ENCODE data around the gene TKT. TPM values are rescaled to one million over a fixed set of nuclear protein-coding genes. Genes with fewer than 3 reads are reported as not detected.

TKT gene
- total RNA-seq, 1 experiment from 2014 or later, result 650 TPM

GRCh38 chr3:53300826-53301225 is 45.0 kb upstream of the TKT start:
- Mint-ChIP-seq H3K36me3 (ENCODE audit: insufficient read depth in 1 of 3, low read depth in 3 of 3) (peaks cover 10 to 40% (median 33%) of the 10 kb centered on the region in 3 experiments; a peak in 6 of 7 replicates), H3K9me3 (no peaks in the 10 kb centered on the region), H3K4me3 (no peak overlapping the region), H3K27me3 (ENCODE audit: low read depth) (no peaks in the 10 kb centered on the region), H3K4me1 (peaks cover 0 to 3% of the 10 kb centered on the region in 2 experiments; a peak in 1 of 4 replicates), H3K27ac (peak overlapping the region in 1 of 3 experiments; percentile 17; a peak in 2 of 7 replicates)
- Histone ChIP-seq H2BK5ac (ENCODE audit: insufficient read length, low read length) (no peak overlapping the region), H3K27ac (ENCODE audit: insufficient read length, low read depth, low read length) (no peak overlapping the region), H2BK120ac (ENCODE audit: low read depth, low read length, poor library complexity, severe bottlenecking) (no peak overlapping the region), H3K23me2 (ENCODE audit: insufficient read length, low read depth, low read length, poor library complexity, severe bottlenecking) (no peaks in the 10 kb centered on the region), H3K4me2 (ENCODE audit: insufficient read depth, insufficient read length, low read length) (no peak overlapping the region), H2BK20ac (ENCODE audit: low read depth, low read length, poor library complexity, severe bottlenecking) (no peak overlapping the region), H3K23ac (ENCODE audit: insufficient read length, low read depth, low read length) (no peak overlapping the region), H4K91ac (ENCODE audit: insufficient read length, low read depth, low read length) (no peak overlapping the region), H3K27me3 (ENCODE audit: insufficient read depth, low read length) (no peaks in the 10 kb centered on the region), H3K4me1 (ENCODE audit: insufficient read depth, low read length) (no peaks in the 10 kb centered on the region), H3K79me2 (ENCODE audit: insufficient read depth, low read length) (no peaks in the 10 kb centered on the region), H3T11ph (ENCODE audit: low read length) (no peak overlapping the region), H4K20me1 (ENCODE audit: control insufficient read depth, insufficient read depth, insufficient read length) (no peaks in the 10 kb centered on the region), H2AK5ac (ENCODE audit: insufficient read length, low read length) (no peak overlapping the region), H4K5ac (ENCODE audit: insufficient read length, low read depth, low read length) (no peak overlapping the region), H2BK12ac (ENCODE audit: insufficient read length, low read depth, low read length) (no peak overlapping the region), H3K18ac (ENCODE audit: insufficient read length, low read depth, low read length) (no peak overlapping the region), H4K8ac (replicated peaks; ENCODE audit: insufficient read length, low read depth, low read length) (no peak overlapping the region), H3K79me1 (ENCODE audit: insufficient read depth, low read depth, low read length, poor library complexity, severe bottlenecking) (no peaks in the 10 kb centered on the region), H3K56ac (ENCODE audit: insufficient read length, low read depth, low read length) (no peak overlapping the region), H3K9ac (ENCODE audit: extremely low read depth, insufficient read length, low read length) (no peak overlapping the region), H3K9me3 (ENCODE audit: control insufficient read depth, low read depth, low read length) (no peaks in the 10 kb centered on the region), H2BK15ac (ENCODE audit: low read depth, low read length) (no peak overlapping the region), H3K14ac (ENCODE audit: insufficient read depth, low read length) (no peak overlapping the region), H3K4ac (ENCODE audit: low read depth, low read length) (no peak overlapping the region), H2AFZ (ENCODE audit: low read length) (no peak overlapping the region)
- TF ChIP-seq, protein P1, sequence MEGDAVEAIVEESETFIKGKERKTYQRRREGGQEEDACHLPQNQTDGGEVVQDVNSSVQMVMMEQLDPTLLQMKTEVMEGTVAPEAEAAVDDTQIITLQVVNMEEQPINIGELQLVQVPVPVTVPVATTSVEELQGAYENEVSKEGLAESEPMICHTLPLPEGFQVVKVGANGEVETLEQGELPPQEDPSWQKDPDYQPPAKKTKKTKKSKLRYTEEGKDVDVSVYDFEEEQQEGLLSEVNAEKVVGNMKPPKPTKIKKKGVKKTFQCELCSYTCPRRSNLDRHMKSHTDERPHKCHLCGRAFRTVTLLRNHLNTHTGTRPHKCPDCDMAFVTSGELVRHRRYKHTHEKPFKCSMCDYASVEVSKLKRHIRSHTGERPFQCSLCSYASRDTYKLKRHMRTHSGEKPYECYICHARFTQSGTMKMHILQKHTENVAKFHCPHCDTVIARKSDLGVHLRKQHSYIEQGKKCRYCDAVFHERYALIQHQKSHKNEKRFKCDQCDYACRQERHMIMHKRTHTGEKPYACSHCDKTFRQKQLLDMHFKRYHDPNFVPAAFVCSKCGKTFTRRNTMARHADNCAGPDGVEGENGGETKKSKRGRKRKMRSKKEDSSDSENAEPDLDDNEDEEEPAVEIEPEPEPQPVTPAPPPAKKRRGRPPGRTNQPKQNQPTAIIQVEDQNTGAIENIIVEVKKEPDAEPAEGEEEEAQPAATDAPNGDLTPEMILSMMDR (conservative IDR thresholded peaks at IDR 0.05), result no peak
- WGBS (ENCODE audit: extremely low coverage, insufficient read length, low lambda C conversion rate), result no CpG with 5 or more reads among the region's 3 CpGs
- DNase-seq, result no peak
